NCI-H1105 treated with DMSO at 0.1 percent for 48 hours (cell line): ENCODE data around the gene SP3.

Experiments used
- DNase-seq: peaks from one replicate; lab custom pipeline; 2025; lab: John Stamatoyannopoulos, UW

SP3 gene

GRCh38 chr2:173966274-173967098 is 1.3 kb upstream of the SP3 start:
- DNase-seq: no peak

DNA sequence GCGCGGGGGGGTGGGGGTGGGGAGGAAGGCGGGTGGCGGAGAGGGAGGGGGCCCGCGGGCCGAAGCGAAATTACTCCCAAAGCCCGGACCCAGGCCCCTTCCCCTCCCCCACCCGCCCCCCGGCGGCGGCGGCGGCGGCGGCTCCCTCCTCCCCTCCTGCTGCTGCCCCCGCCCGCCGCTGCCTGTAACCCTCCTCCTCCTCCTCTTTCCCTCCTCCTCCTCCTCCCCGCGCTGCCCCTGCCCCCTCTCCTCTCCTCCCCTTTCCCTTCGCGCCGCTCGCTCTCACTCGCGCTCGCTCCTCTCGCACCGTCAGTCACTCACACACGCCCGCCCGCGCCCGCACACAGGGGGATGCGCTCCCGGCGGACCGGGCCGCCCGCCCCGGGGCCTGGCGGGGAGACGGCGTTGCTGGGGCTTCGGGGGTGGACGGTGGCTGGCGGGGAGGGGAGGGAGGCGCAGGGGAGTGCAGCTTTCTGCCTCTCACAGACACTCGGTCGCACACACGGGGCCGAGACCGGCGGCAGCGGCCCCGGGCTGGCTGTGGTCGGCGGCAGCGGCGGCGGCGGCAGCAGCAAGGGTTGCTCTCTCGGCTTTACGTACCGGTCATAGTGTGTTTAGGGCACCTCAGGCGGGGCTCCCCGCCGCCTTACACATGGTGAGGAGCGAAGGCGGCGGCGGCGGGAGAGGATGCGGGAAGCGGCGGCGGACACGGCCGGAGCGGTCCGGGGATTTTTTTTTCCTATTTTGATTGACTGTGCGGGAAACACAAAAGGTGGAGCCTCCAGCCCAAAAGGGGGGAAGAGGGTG is 405 bp downstream of the SP3 start:
- DNase-seq: peak; percentile 75

DNA sequence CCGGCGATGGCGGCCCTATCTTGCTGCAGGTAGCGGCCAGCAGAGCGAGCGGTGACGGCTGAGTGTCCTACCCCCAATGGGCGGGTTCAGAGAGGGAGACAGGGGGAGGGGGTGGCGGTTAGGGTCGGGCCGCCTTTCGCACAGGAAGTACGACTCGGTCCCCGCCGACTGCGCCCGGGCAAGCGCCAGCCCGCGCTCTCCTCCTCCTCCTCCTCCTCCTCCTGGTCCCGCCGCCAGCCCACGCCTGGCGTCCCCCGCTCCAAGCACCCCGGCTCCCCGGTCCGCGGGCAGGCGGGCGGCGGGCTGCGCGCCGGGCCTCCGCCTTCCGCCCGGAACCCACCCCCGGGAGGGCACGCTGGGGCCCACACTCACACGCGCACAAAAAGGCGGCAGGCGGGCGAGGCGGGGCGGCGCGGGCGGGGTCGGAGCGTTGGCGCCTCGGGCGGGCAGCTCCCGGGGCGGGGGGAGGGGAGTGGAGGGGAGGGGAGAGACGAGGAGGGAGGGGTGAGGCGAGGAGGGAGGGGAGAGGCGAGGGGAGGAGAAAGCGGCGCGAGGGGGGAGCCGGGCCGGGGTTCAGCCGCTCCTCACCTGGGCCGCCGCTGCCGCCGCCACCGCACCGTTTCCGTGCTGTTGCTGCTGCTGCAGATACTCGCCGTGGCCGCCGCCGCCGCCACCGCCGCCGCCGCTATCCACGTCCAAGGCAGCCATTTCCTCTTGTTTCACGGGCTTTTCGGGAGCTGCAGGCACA is 1.2 kb downstream of the SP3 start:
- peak; percentile 88 for DNase-seq

DNA sequence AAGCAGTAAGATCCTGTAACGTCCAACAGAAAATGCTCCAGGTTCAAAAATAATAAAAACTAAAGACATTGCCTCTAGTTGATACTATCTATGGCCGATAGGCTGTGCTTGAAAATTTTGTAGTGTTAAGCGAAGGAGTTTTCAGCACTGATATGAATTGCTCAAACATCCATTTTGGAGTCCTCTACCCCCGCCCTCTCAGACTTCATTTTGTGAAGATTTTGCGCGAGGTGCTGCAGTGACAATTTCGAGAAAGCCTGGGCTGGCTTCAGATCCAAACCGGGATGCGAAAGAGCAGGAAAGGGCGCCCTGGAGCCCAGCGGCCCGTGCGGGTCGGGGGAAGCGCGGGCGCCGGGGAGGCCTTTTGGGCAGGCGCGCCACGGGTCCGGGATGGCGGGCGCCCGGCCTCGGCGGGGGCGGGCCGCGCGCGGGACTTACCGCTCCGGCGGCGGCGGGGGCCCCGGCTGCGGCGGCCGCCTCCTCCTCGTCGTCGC is 1.8 kb downstream of the SP3 start:
- DNase-seq: peak; percentile 51

DNA sequence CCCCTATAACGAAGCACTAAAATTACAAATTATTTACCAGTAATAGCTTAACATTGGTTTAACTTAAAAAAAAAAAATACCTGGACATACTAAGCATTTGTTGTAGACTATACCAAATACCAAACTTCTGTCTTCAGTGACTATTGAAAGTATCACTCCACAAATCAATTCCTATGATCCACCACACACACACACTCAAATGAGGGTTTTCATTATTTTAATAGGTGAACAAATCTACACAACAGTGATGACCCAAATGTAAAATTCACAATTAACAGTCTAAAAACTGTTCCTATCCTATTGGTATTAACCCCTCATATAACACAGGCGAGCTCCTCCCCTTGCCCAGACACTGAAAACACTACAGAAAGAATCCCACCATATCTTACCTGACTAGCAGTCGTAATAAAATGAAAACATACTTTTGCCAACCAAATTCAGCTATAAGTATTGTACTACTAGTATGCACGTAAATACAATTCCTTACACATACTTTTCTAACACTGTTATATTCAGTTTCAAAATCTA is 2.5 kb downstream of the SP3 start:
- DNase-seq: peak; percentile 27

DNA sequence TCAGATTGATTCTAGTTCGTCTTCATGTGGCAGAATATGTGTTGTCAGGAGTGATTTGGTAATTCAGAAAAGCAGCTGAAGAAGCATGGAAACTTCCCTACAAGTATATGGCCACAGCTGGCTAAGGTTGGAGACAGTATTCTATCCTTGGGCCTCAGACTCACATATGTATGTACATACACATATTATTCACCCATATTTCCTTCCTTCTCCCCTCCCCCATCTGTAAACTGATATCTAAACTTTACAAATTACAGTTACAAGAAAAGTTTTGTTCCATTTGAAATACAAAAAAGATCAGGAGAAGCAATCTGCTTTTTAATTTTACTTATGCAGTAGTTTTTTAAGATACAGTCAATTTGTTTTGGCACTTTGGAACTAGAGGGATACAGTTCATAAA is 3.1 kb downstream of the SP3 start:
- peak; percentile 3 for DNase-seq

DNA sequence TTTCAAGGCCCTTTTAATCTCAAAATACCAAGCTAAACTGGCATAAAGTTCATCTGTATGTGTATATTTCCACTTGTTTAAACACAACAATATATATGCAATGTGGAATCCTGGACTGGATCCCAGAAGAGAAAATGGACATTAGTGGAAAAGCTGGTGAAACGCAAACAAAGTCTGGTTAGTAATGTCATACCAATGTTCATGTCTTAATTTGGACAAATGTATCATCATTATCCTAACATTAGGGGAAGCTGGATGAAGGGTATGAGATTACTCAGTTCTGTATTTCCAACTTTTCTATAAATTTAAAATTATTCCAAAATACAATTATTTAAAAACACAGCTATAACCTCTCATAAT is 3.8 kb downstream of the SP3 start:
- DNase-seq: no peak

GRCh38 chr2:173959909-173960308 is 5.3 kb downstream of the SP3 start:
- DNase-seq: no peak

DNA sequence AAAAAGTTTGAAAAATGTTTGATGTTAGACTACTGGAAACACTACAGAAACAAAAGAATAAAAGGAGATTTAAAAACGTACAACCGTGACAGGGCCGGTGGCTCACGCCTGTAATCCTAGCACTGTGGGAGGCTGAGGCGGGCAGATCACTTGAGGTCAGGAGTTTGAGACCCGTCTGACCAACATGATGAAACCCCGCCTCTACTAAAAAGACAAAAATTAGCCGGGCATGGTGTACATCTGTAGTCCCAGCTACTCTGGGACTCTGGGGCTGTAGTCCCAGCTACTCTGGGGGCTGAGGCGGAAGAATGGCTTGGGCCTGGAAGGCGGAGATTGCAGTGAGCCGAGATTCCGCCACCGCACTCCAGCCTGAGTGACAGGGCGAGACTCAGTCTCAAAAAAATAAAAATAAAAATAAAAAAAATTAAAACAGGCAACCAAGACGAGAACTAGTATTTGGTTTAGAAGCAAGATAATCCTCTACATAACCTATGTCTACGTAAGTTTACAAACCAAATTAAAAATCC is 5.8 kb downstream of the SP3 start:
- no peak for DNase-seq

GRCh38 chr2:173958198-173958846 is 6.9 kb downstream of the SP3 start:
- DNase-seq: no peak

GRCh38 chr2:173957517-173957916 is 7.7 kb downstream of the SP3 start:
- no peak for DNase-seq

DNA sequence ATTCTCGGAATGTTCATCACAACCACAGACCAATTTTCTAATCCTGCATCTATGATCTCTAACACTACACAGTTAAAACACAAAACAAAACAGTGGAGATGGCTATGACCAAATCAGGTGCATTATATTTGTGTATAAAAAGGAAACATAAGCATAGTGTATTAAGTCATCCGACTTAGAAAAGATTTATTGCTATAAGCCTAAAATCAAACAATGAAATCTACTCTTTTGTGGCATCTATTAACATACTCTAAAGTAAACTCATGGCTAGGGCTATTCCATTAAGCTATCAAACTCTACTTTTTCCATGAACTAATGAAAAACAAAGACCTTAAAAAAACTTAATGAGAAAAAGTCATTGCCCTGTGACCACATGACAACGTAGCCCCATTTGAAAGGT is 8.7 kb downstream of the SP3 start:
- DNase-seq: no peak

GRCh38 chr2:173955867-173956266 is 9.3 kb downstream of the SP3 start:
- DNase-seq: no peak

GRCh38 chr2:173955004-173955403 is 10.2 kb downstream of the SP3 start:
- no peak for DNase-seq

GRCh38 chr2:173953047-173953424 is 12.1 kb downstream of the SP3 start:
- no peak for DNase-seq

DNA sequence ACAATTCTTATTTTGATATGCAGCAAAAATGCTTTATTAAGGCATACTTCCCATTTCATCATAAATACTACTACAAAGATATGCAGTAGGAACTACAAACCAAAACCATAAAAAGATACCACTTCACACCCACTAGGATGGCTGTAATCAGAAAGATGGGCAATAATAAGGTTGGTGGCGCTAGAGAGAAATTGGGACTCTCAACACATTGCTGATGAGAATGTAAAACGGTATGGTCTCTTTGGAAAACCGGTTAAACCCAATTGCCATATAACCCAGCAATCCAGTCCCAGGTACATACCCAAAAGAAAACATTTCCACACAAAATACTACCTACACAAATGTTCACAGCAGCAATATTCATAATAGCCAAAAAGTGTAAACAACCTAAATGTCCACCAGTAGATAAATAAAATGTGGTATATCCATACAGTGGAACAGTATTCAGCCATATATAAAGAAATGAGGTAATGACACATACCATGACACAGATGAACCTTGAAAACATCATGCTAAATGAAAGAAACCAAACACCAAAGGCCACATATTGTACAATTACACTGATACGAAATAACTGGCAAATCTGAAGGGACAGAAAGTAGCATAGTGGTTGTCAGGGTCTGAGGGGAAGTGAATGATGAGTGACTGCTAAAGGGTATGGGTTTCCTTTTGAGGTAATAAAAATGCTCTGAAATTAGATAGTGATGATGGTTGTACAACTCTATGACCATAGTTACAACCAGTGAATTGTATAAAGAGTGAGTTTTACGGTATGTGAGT is 12.7 kb downstream of the SP3 start:
- no peak for DNase-seq

GRCh38 chr2:173948842-173949241 is 16.3 kb downstream of the SP3 start:
- DNase-seq: no peak

DNA sequence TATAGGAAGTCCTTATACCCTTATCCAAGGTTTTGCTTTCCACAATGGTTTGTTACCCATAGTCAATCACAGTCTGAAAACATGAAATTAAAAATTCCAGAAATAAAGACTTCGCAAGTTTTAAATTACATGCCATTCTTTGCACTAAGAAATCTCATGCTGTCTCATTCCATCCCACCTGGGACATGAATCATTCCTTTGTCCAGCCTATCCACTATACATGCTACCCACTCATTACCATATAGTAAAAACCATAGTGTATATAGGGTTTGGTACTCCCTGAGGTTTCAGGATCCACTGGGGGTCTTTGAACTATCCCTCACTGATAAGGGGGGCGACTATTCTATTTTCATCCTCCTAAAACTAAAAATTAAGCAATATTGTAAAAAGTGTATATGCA is 17.0 kb downstream of the SP3 start:
- no peak for DNase-seq

DNA sequence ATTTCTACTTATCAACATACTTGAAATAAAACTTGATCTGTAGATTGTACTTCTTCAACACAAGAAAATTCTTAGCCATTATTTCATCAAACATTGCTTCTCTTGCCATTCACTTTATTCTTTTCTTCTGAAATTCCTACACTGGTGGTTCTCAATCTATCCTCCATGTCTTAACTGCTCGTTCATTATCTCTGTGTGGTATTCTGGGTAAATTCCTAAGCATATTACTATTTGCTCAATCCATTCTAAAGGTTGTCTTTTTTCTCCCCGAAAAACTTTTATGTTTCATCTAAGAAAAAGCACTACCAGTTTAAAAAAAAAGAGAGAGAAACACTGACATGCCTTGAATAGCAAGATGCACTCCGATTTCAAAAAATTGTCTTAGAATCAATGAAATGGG is 18.0 kb downstream of the SP3 start:
- no peak for DNase-seq

DNA sequence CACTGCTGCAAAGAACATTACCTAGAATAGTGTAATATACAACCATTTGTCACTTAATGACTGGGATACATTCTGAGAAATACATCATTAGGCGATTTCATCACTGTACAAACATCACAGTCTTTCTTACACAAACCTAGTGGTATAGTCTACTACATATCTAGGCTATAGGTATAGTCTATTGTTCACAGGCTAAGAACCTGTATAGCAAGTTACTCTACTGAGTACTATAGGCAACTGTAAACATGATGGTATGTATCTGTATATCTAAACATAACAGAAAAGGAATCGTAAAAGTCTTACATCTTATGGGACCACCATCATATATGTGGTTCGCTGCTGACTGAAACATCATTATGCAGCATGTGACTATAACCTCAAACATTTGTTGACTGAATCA is 21.4 kb downstream of the SP3 start:
- no peak for DNase-seq
